Endothelial cell (in vitro differentiated cells): ENCODE results near the gene MCTP1. TPM values are rescaled to one million over a fixed set of nuclear protein-coding genes. Genes with fewer than 3 reads are reported as not detected.

Experiments used
- DNase-seq: peaks from one replicate; pipeline ENCODE4 v3.0.0; 2021; ENCODE audit warnings: low spot score
- H3K27ac Mint-ChIP-seq: one replicate; pipeline ENCODE4 v1.8.0; 2021; ENCODE audit warnings: mixed read lengths, inconsistent platforms; ENCODE audit not compliant: unreplicated experiment
- H3K27me3 Mint-ChIP-seq: one replicate; pipeline ENCODE4 v1.8.0; 2021; ENCODE audit warnings: mild to moderate bottlenecking, moderate library complexity, mixed read lengths, inconsistent platforms; ENCODE audit not compliant: unreplicated experiment
- H3K36me3 Mint-ChIP-seq: one replicate; pipeline ENCODE4 v1.8.0; 2021; ENCODE audit warnings: mild to moderate bottlenecking, low read depth, mixed read lengths, inconsistent platforms; ENCODE audit not compliant: unreplicated experiment
- H3K4me1 Mint-ChIP-seq: one replicate; pipeline ENCODE4 v1.8.0; 2021; ENCODE audit warnings: mild to moderate bottlenecking, mixed read lengths, inconsistent platforms; ENCODE audit not compliant: unreplicated experiment
- H3K4me3 Mint-ChIP-seq: one replicate; pipeline ENCODE4 v1.8.0; 2021; ENCODE audit warnings: mild to moderate bottlenecking, mixed read lengths, inconsistent platforms; ENCODE audit not compliant: unreplicated experiment
- H3K9me3 Mint-ChIP-seq: one replicate; pipeline ENCODE4 v1.8.0; 2021; ENCODE audit warnings: mixed read lengths, inconsistent platforms; ENCODE audit not compliant: unreplicated experiment
- CTCF ChIP-seq: fragments of 200-600 bp; sonication (generic); IDR thresholded peaks from one replicate; pipeline ENCODE4 v1.5.0; 2021; ENCODE audit warnings: antibody characterized with exemption; ENCODE audit not compliant: unreplicated experiment
- total RNA-seq: library from RNA; stranded (reverse); fragmentation: NEBNext Ultra II Directional; extraction: Animal tissue kit (Norgen Biotek cat#: 25700); gene quantifications from one replicate; pipeline ENCODE4 v1.2.1, GENCODE V29; 2021; ENCODE audit not compliant: unreplicated experiment

The MCTP1 gene
- total RNA-seq, 1 donor from 2014 or later: 2.2 TPM

DNA sequence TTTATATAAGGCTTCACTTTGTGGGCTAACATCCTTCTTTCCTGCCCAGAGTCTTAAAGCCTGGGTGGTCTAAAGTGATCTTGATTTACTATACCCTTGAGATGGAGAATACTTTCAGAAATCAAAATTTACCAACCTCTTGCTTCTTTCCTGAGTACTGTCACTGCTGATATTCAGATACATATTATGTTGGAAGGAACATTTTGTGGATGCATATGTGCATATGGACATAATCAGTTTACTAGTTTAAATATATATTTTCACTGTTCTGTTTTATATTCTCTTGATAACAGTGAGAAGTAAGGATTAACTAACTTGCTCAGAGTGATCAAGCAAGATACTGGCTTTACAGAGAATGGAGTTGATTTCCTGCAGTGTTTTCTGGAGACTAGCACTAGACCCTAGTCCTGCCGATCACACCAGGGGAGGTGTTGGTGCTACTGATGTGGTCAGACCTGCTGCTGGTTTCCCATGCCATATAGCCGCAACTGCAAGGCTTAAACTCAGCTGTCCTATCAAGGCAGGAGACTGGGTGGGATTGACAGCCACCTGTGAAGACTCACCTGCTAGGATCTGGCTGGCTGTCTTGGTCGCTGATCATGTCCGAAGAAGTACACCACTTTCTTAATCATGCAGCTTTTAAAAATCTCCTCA, 608.8 kb downstream of the MCTP1 start:
- Mint-ChIP-seq H3K36me3 (no peaks in the 10 kb centered on the region), H3K27me3 (no peaks in the 10 kb centered on the region), H3K4me1 (no peaks in the 10 kb centered on the region), H3K27ac (no peak overlapping the region), H3K4me3 (no peak overlapping the region), H3K9me3 (no peaks in the 10 kb centered on the region)
- no peak for TF ChIP-seq CTCF
- DNase-seq: no peak

DNA sequence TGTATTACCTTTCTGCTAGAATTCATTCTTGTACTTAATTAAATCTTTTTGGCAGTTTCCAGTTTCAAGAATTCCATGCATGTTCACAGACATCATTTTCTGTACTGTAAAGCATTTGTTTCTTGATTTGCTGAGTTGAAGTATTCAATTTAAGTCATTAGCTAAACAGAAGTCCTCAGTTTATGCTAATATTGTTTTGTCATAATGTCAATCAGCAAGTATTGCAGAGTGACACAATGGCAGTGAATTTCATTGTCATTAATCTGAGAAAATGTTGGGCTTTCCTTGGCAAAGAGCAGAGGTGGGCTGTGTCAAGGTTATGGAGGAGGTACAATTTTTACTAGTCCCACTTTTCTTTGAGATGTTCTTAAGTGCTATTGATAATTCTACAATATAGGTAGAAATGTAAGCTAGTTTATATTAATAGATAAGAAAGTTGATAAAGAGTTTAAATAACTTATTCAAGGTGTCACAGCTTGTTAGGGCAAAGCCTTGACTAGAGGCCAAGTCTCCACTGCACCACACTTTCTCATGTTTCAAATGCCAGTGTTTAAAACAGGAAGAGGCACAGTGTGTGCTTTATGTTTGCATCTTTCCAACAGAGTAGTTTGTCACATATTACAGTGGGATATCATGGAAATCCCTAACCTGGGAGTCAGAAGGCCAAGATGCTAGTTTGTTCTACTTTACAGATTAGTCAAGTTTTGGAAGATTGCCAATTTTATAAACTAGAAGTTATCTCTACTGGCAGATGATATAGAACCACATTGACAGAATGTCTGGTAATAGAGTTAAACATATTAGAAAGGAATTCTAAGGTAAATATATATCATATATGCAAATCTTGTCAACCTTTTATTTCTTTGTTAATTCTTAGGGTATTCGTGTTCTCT, 610.2 kb downstream of the MCTP1 start:
- Mint-ChIP-seq H3K4me1 (no peaks in the 10 kb centered on the region), H3K36me3 (no peaks in the 10 kb centered on the region), H3K27ac (no peak overlapping the region), H3K27me3 (no peaks in the 10 kb centered on the region), H3K9me3 (no peaks in the 10 kb centered on the region), H3K4me3 (no peak overlapping the region)
- TF ChIP-seq CTCF: no peak
- no peak for DNase-seq

DNA sequence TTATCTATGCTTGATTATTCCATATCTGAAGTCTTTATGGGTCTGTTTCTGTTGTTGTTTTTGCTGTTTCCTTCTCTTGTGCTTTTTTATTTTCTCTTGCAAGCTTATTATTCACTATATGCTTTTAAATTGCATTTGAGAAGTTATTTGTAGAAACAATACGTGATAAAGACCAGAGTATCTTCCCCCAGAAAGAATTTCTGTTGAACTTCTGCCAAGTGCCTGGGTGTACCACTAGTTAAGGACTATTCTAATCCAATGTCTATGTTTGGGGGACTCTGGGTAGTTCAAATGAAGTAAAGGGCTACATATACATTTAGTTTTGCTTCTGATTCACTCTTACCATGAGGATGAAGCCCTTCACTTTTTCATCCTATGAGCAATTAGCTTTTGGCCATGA, 612.1 kb downstream of the MCTP1 start:
- no peak overlapping the region for H3K27ac Mint-ChIP-seq
- H3K9me3 Mint-ChIP-seq: no peaks in the 10 kb centered on the region
- H3K4me1 Mint-ChIP-seq: no peaks in the 10 kb centered on the region
- no peak for DNase-seq
- H3K36me3 Mint-ChIP-seq: no peaks in the 10 kb centered on the region
- H3K27me3 Mint-ChIP-seq: no peaks in the 10 kb centered on the region
- no peak overlapping the region for H3K4me3 Mint-ChIP-seq
- TF ChIP-seq CTCF: no peak

DNA sequence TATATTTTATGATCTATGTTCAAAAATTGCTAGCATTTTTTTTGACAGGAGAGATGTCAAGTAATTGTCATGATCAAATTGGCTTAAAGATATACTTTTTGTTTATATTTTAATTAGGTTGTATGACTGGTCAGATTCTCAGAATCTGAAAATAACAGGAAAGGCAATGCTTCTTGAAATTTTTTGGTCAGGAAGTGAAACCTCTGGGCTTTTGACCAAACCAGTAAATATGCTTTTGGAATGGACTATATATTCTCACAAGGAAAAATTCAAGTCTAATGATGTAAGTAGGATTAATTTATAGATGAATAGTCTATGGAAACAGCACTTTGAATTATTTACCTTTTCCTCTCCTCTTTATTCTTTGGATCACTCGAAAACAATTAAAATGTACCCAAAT, 614.2 kb downstream of the MCTP1 start:
- DNase-seq: no peak
- H3K27ac Mint-ChIP-seq: no peak overlapping the region
- no peaks in the 10 kb centered on the region for H3K9me3 Mint-ChIP-seq
- no peaks in the 10 kb centered on the region for H3K36me3 Mint-ChIP-seq
- no peak overlapping the region for H3K4me3 Mint-ChIP-seq
- no peak for TF ChIP-seq CTCF
- no peaks in the 10 kb centered on the region for H3K27me3 Mint-ChIP-seq
- H3K4me1 Mint-ChIP-seq: no peaks in the 10 kb centered on the region

GRCh38 chr5:94667937-94668336, 617.0 kb downstream of the MCTP1 start:
- H3K27ac Mint-ChIP-seq: no peak overlapping the region

More at GRCh38 chr5:94667937-94668336, 617.0 kb downstream of the MCTP1 start:
- Mint-ChIP-seq H3K27me3 (no peaks in the 10 kb centered on the region), H3K9me3 (no peaks in the 10 kb centered on the region), H3K36me3 (no peaks in the 10 kb centered on the region), H3K4me1 (no peaks in the 10 kb centered on the region), H3K4me3 (no peak overlapping the region)
- no peak for DNase-seq
- no peak for TF ChIP-seq CTCF
